ENCODE measurements around the gene CROCC. TPM values are rescaled to one million over a fixed set of nuclear protein-coding genes. Genes with fewer than 3 reads are reported as not detected.
A peak's percentile ranks its signal among the peaks of the same experiment; 100 is the strongest.
"Not testable (repeated sequence)": the region's sequence is repeated elsewhere in the genome, so short reads cannot be mapped to it uniquely, and the experiment has no call there.

CROCC gene
- total RNA-seq, 2 donors from 2014 or later: 21.2 to 24.5 TPM

DNA sequence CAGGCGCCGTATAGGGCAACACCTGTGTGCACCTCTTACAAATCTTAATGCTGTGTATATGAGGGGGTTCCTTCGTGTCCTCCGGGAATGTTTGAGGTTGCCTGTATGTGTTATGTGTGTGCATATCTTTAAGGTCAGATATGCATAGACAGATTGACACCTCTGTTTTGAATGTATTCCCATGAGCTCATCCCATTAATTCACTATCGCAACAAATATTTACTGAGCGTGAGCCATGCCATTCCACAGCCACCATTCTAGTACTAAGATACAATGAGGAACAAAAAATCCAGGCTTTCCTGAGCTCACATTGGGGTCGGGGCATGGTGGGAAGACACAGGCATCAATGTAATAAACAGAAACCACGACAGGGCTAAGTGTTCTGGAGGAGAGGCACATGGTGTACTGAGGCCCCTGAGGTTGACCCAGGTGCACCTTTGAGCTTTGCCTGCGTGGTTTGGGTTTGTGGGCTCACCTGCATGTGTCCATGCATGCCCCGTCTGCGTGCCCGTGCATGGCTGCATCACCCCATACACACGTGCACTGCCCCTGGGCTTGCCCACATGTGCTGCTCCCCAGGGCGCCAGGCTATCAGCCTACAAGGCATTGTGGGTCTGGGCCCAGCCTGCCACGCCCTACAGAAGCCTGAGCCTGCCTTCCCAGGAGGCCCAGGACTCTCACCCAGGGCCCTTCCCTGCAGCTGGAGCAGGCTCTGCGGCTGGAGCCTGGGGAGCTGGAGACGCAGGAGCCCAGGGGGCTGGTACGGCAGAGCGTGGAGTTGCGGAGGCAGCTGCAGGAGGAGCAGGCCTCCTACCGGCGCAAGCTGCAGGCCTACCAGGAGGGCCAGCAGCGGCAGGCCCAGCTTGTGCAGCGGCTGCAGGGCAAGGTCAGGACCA is 7.7 kb downstream of the CROCC start:
- Mint-ChIP-seq H3K4me1 (peaks cover 16% of the 10 kb centered on the region), H3K36me3 (ENCODE audit: low read depth) (peaks cover 35% of the 10 kb centered on the region)
- not testable (repeated sequence) for H3K27me3 Mint-ChIP-seq, H3K4me3 Mint-ChIP-seq, H3K27ac Mint-ChIP-seq, H3K9me3 Mint-ChIP-seq
- peak; percentile 7 for ATAC-seq (replicated peaks)

DNA sequence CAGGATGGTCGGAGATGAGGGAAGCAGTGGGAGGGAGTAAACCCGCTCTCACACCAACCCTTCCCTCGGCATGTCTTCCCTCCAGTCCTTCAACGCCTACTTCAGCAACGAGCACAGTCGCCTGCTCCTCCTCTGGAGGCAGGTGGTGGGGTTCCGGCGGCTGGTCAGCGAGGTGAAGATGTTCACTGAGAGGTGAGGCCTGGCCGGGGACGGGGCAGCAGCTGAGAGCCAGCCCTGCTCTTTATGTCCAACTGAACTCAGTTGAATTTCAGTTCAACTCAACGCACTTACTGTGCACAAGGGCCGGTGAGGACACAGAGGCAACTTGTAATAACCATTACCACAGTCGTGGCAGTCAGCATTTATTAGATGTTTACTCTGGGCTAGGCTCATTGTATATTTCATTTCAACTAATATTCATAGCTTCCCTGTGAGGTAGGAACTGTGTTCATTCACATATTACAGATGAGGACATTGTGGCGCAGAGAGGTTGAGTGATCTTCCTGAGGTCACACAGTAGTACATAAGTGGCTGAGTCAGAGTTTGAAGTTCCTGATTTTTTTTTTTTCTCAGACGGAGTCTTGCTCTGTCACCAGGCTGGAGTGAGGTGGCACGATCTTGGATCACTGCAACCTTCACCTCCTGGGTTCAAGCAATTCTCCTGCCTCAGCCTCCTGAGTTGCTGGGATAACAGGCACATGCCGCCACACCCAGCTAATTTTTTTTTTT is 9.6 kb downstream of the CROCC start:
- not testable (repeated sequence) for H3K27me3 Mint-ChIP-seq; ATAC-seq (replicated peaks); H3K27ac Mint-ChIP-seq; H3K4me3 Mint-ChIP-seq; H3K9me3 Mint-ChIP-seq
- Mint-ChIP-seq H3K4me1 (peaks cover 16% of the 10 kb centered on the region), H3K36me3 (ENCODE audit: low read depth) (peaks cover 50% of the 10 kb centered on the region)

DNA sequence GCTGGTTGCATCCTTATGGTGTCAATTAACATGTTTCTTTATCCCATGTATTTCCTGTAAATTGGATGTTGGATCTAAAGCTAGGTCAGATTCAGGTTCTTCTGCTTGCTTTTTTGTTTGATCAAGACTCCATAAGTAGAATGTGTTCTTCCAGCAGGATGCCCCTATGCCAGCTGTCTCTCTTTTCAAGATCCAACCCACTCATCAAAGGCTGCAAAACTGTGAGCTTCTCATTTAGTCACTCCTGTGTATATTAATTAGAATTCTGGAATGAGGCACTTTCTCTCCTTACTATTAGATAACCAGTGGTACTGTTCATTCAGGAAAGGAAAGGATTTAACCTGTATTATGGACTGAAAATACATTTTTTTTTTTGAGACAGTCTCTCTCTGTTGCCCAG is 12.2 kb downstream of the CROCC start:
- H3K27ac Mint-ChIP-seq; H3K27me3 Mint-ChIP-seq; ATAC-seq (replicated peaks); H3K9me3 Mint-ChIP-seq; H3K4me1 Mint-ChIP-seq; H3K4me3 Mint-ChIP-seq: not testable (repeated sequence)
- peaks cover 56% of the 10 kb centered on the region for H3K36me3 Mint-ChIP-seq (ENCODE audit: low read depth)

DNA sequence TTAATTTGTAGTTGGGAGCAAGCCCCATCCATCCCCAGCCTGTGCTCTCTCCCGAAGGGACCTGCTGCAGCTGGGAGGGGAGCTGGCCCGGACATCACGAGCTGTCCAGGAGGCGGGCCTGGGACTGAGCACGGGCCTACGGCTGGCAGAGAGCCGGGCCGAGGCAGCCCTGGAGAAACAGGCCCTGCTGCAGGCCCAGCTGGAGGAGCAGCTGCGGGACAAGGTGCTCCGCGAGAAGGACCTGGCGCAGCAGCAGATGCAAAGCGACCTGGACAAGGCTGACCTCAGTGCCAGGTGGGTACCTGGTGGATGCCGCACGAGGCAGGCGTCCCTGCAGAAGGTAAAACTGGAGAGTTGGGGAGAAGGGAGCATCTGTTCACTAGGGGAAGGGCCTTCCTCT is 14.8 kb downstream of the CROCC start:
- H3K27me3 Mint-ChIP-seq; H3K9me3 Mint-ChIP-seq; H3K27ac Mint-ChIP-seq; H3K4me3 Mint-ChIP-seq; H3K4me1 Mint-ChIP-seq; ATAC-seq (replicated peaks): not testable (repeated sequence)
- H3K36me3 Mint-ChIP-seq (ENCODE audit: low read depth): peaks cover 56% of the 10 kb centered on the region

DNA sequence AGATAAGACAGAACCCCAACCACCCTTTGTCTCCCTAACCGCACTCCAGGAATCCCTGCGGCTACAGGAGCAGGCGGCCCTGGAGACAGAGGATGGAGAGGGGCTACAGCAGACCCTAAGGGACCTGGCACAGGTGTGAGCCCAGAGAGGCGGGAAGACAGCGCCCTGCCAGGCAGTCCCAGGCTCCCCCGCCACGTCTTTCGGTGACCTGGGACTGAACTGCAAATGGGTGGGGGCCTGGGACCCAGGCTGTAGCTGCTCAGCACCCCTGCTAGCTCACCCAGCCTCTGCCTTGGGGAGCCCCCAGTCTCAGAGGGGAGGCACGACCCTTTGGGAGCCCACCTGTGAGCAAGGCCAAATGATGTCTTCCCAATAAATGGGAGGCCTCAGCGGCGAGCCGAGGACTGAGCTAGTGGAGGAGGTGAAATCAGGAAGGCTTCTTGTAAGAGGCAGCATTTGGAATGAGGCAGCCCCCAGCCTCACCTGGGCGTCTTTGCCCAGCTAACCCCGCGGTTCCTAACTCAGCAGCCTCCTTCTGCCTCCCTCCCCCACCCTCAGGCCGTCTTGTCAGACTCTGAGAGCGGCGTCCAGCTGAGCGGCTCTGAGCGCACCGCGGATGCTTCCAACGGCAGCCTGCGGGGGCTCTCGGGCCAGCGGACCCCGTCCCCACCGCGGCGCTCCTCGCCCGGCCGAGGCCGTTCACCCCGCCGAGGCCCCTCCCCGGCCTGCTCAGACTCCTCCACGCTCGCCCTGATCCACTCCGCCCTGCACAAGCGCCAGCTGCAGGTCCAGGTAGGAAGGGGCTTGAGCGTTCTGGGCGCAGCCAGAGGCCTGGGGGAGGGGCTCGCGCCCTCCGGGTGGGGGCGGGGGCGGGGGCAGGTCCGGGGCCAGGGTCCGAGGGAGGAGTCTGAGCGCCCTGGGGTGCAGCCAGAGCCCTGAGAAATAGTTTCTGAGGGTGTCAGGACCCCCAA is 16.9 kb downstream of the CROCC start:
- Mint-ChIP-seq H3K9me3 (no peaks in the 10 kb centered on the region), H3K4me1 (no peaks in the 10 kb centered on the region), H3K4me3 (no peak overlapping the region), H3K27me3 (no peaks in the 10 kb centered on the region), H3K27ac (peak overlapping the region; percentile 28), H3K36me3 (ENCODE audit: low read depth) (peaks cover 54% of the 10 kb centered on the region)
- no peak for ATAC-seq (replicated peaks)

DNA sequence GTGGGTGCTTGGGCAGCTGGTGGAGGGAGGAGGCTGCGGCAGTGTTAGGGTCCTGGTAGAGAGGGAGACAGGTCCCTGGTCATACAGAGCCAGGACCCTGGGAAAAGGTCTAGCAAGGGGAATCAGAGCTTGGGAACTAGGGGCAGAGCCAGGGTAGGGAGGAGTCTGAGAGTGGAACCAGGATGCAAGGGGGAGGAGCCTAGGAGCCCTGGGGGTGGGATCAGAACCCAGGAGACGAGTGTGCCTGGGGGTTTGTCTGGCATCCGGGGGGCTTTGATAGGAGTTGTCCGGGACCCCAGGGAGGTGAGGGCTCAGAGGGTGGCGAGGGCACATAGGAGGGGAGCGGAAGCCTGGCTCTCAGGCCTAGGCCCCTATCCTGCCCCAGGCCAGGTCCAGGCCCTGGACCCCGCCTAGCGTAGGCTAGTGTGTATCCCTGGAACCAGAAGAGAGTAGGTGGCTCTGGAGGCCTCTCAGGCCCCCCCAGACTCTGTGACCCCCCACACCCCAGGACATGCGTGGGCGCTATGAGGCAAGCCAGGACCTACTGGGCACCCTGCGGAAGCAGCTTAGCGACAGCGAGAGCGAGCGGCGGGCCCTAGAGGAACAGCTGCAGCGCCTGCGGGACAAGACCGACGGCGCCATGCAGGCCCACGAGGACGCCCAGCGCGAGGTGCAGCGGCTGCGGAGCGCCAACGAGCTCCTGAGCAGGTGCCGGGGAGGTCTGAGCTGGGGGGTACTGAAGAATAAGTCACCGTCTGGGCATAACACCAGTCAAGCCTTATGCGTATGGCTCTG is 17.9 kb downstream of the CROCC start:
- not testable (repeated sequence) for H3K9me3 Mint-ChIP-seq; H3K4me1 Mint-ChIP-seq; H3K27ac Mint-ChIP-seq; ATAC-seq (replicated peaks); H3K4me3 Mint-ChIP-seq; H3K27me3 Mint-ChIP-seq
- H3K36me3 Mint-ChIP-seq (ENCODE audit: low read depth): peaks cover 49% of the 10 kb centered on the region

DNA sequence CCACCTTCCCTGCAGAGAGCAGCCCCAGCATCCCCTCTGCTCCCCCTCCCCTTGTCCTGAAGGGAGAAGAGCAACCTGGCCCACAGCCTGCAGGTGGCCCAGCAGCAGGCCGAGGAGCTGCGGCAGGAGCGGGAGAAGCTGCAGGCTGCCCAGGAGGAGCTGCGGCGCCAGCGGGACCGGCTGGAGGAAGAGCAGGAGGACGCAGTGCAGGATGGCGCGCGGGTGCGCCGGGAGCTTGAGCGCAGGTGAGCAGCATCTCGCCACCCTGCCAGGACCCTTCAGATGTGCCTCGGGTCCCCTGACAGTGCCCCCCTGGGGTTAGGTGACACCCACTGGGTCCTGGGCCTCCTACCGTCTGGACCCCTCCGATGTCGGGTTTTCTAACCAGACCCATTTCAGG is 22.3 kb downstream of the CROCC start:
- no peak for ATAC-seq (replicated peaks)
- H3K27me3 Mint-ChIP-seq: no peaks in the 10 kb centered on the region
- no peaks in the 10 kb centered on the region for H3K9me3 Mint-ChIP-seq
- peak overlapping the region; percentile 38 for H3K27ac Mint-ChIP-seq
- no peak overlapping the region for H3K4me3 Mint-ChIP-seq
- peaks cover 44% of the 10 kb centered on the region for H3K36me3 Mint-ChIP-seq (ENCODE audit: low read depth)
- H3K4me1 Mint-ChIP-seq: no peaks in the 10 kb centered on the region

DNA sequence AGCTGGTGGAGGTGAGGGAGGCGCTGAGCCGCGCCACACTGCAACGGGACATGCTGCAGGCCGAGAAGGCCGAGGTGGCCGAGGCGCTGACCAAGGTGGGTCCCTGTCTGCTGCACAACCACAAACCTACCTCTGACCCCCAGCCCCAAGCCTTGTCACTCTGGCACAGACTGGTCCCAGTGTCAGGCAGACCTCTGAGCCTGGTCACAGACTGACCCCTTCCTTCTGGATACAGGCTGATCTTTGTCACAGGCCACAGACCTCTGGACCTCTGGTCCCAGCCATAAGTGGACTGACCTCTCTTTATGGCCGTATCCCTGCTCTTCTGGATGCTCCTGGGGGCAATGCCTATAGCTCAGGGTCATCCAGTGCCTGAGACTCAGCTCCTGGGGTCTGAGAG is 23.8 kb downstream of the CROCC start:
- H3K4me3 Mint-ChIP-seq, H3K9me3 Mint-ChIP-seq, H3K27ac Mint-ChIP-seq, H3K27me3 Mint-ChIP-seq, H3K4me1 Mint-ChIP-seq: not testable (repeated sequence)
- peaks cover 40% of the 10 kb centered on the region for H3K36me3 Mint-ChIP-seq (ENCODE audit: low read depth)
- peak; percentile 9 for ATAC-seq (replicated peaks)

DNA sequence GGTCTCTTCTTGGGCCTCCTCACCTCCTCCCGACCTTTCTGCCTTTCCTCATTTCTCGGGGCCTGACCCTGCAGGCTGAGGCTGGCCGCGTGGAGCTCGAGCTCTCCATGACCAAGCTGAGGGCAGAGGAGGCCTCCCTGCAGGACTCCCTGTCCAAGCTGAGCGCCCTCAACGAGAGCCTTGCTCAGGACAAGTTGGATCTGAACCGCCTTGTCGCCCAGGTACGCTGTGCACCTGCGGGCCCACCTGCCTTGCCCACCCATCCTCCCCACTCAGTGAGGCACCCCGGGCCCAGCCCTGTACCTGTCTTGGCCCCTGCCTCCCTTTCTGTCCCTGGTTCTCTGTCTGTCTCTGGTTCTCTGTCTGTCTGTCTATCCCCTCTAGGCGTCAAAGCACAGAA is 24.5 kb downstream of the CROCC start:
- ATAC-seq (replicated peaks); H3K27me3 Mint-ChIP-seq: not testable (repeated sequence)

DNA sequence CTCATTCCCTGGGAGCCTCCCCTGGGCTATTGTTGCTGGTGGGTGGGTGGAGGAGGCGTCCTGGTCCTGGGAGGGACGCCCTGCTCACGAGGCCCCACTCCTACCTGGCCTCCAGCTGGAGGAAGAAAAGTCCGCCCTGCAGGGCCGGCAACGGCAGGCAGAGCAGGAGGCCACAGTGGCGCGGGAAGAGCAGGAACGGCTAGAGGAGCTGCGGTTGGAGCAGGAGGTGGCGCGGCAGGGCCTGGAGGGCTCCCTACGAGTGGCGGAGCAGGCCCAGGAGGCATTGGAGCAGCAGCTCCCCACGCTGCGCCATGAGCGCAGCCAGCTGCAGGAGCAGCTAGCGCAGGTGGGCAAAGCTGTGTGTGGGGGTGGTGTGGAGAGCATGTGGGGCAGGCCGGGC is 24.9 kb downstream of the CROCC start:
- Mint-ChIP-seq H3K4me3 (no peak overlapping the region), H3K27me3 (no peaks in the 10 kb centered on the region)
- ATAC-seq (replicated peaks): no peak

More for the DNA sequence above, 24.5 kb downstream of the CROCC start:
- H3K36me3 Mint-ChIP-seq (ENCODE audit: low read depth): peaks cover 33% of the 10 kb centered on the region
- not testable (repeated sequence) for H3K4me1 Mint-ChIP-seq, H3K27ac Mint-ChIP-seq, H3K4me3 Mint-ChIP-seq, H3K9me3 Mint-ChIP-seq

DNA sequence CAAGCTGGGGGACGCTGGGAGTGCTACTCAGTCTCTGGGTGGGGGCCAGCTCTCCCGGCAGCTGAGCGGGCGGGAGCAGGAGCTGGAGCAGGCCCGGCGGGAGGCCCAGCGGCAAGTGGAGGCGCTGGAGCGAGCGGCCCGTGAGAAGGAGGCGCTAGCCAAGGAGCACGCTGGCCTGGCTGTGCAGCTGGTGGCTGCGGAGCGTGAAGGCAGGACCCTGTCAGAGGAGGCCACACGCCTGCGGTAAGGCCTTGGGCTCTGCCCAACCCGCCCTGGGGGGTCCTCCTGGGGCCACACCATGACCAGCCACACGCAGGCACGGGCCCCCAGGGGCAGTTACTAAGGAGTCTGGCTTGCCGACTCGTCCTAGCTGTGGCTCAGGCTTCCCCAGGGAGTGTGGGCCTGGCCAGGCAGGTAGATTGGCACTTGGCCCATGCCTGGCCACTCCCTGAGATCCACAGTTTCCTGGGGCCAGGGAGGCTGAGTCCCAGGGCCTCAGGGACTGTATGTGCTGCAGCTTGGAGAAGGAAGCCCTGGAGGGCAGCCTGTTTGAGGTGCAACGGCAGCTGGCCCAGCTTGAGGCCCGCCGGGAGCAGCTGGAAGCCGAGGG is 26.7 kb downstream of the CROCC start:
- H3K4me3 Mint-ChIP-seq; H3K4me1 Mint-ChIP-seq; ATAC-seq (replicated peaks); H3K27me3 Mint-ChIP-seq; H3K9me3 Mint-ChIP-seq; H3K27ac Mint-ChIP-seq: not testable (repeated sequence)
- H3K36me3 Mint-ChIP-seq (ENCODE audit: low read depth): peaks cover 21% of the 10 kb centered on the region

More for the DNA sequence above, 24.9 kb downstream of the CROCC start:
- H3K4me1 Mint-ChIP-seq: no peaks in the 10 kb centered on the region
- H3K36me3 Mint-ChIP-seq (ENCODE audit: low read depth): peaks cover 32% of the 10 kb centered on the region
- H3K27ac Mint-ChIP-seq: no peak overlapping the region
- no peaks in the 10 kb centered on the region for H3K9me3 Mint-ChIP-seq

DNA sequence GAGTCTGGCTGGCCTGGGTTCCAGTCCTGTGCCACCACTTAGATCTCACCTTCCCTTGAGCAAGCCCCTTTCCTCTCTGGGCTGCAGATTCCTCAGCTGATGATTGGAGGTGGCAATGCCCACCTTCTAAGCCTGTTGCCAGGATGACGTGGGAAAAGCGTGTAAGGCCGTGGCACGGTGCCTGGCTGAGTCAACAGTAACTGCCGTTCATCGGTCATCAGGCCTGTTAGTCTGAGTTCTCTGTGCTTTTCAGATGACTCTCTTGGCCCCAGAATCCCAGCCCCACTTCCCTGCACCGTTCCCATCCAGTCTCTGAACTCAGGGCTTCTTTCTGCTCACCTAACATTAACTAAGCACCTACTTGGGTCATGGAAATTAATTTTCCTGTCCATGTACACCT is 27.3 kb downstream of the CROCC start:
- ATAC-seq (replicated peaks); H3K4me3 Mint-ChIP-seq; H3K27me3 Mint-ChIP-seq; H3K9me3 Mint-ChIP-seq; H3K4me1 Mint-ChIP-seq; H3K27ac Mint-ChIP-seq: not testable (repeated sequence)
- H3K36me3 Mint-ChIP-seq (ENCODE audit: low read depth): peaks cover 15% of the 10 kb centered on the region

DNA sequence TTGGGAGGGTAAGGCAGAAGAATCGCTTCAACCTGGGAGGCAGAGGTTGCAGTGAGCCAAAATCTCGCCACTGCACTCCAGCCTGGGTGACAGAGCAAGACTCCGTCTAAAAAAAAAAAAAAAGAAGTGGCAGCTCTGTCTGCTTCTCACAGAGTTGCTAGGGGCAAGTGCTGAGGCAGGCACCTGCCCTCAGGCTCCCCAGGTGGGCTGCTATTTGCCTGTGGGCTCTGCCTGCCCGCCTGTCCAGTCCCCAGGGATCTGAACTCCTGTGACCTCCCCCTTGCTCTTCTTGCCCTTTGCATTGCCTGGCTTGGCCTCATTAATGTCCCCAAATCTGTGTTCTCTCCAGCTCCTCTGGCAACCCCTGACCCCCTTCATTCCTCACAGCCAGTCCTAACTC is 30.6 kb downstream of the CROCC start:
- not testable (repeated sequence) for H3K9me3 Mint-ChIP-seq; H3K27me3 Mint-ChIP-seq; H3K4me1 Mint-ChIP-seq; ATAC-seq (replicated peaks); H3K27ac Mint-ChIP-seq; H3K36me3 Mint-ChIP-seq (ENCODE audit: low read depth); H3K4me3 Mint-ChIP-seq
